Skeletal muscle tissue (tissue), 4 donors: ENCODE data around the gene GJC2. TPM values are rescaled to one million over a fixed set of nuclear protein-coding genes. Genes with fewer than 3 reads are reported as not detected.

ENCODE experiments used
- H3K27ac ChIP-seq: one replicate; pipeline ENCODE4 v1.7.0; 2013; ENCODE audit warnings: mild to moderate bottlenecking, low read depth, low read length, inconsistent platforms
- H3K27me3 ChIP-seq, 3 donors: one replicate each; pipeline ENCODE4 v1.7.0; 2013; ENCODE audit warnings: low read length in 3 of 3; ENCODE audit not compliant: control insufficient read depth in 3 of 3, insufficient read depth in 3 of 3
- H3K36me3 ChIP-seq, 3 donors: one replicate each; pipeline ENCODE4 v1.7.0; 2013; ENCODE audit warnings: low read length in 3 of 3; ENCODE audit not compliant: control insufficient read depth in 3 of 3, insufficient read depth in 3 of 3
- H3K4me1 ChIP-seq, 3 donors: one replicate each; pipeline ENCODE4 v1.7.0; 2013; ENCODE audit warnings: low read length in 3 of 3, mild to moderate bottlenecking in 3 of 3; ENCODE audit not compliant: control insufficient read depth in 3 of 3, insufficient read depth in 3 of 3
- H3K4me3 ChIP-seq, 3 donors: one replicate each; pipeline ENCODE4 v1.7.0; 2013; ENCODE audit warnings: low read length in 3 of 3
- H3K9ac ChIP-seq, 3 donors: one replicate each; pipeline ENCODE4 v1.7.0; 2013; ENCODE audit warnings: low read length in 3 of 3, mild to moderate bottlenecking in 3 of 3, moderate library complexity in 2 of 3, low read depth in 1 of 3
- H3K9me3 ChIP-seq, 3 donors: one replicate each; pipeline ENCODE4 v1.7.0; 2013; ENCODE audit warnings: low read length in 3 of 3; ENCODE audit not compliant: control insufficient read depth in 3 of 3
- total RNA-seq: library from RNA; depleted of rRNA; stranded (reverse); fragments of >200 nt; gene quantifications from one replicate; pipeline ENCODE4 v1.2.3, GENCODE V29; 2014
- donor health status: Osteomylitis.

GJC2 gene
- total RNA-seq: 1.6 TPM

DNA sequence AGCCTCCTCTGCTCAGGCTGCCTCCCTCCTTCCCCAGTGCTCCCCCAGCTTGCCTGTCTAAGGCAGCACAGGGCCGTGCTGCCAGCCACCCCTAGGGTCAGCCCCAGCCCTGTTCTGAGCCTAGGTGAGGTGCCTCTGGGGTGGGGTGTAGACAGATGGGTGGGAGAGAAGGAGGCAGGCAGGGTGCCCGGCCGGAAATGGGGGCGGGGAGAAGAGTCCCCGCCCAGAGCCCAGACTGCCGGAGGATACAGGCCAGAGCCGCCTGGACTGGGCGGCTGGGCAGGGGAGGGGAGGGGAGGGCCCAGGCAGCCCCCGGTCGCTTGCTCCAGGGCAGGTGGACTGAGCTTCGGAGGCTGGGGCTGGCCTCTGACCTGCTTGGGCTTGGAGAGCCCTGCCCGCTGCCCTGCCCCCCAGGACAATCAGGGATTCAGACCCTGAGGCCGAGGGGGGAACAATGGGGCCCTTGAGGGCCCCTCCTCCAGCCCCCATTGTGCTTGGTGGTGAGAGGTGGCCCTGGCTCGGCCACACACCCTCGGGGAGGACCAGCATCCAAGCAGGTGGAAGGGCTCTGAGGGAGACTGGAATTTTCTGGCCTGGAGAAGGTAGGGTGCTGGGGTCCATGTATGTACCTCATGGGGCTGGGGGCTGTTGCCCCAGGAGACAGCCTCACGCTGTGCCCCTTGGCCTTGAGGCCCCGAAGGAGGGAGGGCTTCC is at the start of gene GJC2:
GJC2 (plus strand) TSS at position 525 of the 714 bp plus-strand sequence. CDS start 7,829 bp downstream, outside the sequence.
- peaks cover 20 to 29% (median 23%) of the 10 kb centered on the region in 3 donors for H3K36me3 ChIP-seq
- peaks cover 19 to 36% (median 29%) of the 10 kb centered on the region in 3 donors for H3K4me1 ChIP-seq
- H3K9ac ChIP-seq: peak within 1 kb of the TSS in 2 of 3 donors; percentile 45 to 62
- peak within 1 kb of the TSS; percentile 54 for H3K27ac ChIP-seq
- no peaks in the 10 kb centered on the region for H3K27me3 ChIP-seq
- H3K9me3 ChIP-seq: no peaks in the 10 kb centered on the region
- H3K4me3 ChIP-seq: peak within 1 kb of the TSS in 1 of 3 donors; percentile 35

DNA sequence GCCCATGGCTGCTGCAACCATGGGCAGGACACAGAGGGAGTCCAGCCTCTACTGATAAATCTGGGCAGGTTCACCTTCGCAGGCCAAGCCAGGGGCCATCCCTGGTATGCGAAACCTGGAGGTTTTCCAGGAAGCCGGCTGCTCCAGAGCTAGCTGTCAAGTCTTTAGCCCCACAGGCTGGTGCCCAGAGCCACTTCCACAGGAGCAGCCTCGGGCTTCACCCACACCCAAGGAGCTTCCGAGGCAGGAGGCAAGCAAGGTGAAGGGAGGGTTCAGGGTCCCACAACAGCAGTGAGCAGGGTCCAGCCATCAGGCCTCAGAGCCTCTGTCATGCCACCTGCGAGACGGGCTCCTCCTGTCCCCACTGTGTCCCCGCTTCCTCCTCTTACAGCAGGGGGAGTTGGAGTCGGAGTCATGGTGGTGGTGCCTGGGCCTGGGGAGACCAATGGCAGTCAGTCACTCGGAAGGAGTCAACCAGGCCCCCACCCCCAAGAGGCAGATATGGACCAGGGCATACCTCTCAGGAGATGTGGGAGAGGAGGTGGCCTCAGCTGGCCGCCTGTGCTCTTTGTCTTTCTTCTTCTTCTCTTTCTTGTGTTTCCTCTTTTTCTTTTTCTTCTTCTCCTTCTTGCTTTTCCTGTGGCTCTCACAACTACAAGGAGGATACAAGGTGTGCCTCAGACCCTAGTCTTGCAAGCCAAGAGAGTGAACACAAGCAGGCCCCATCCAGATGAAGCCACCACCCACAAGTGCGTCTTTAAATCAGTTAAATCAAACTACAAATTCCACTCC is 48.7 kb upstream of the GJC2 start:
- Histone ChIP-seq H3K27ac (no peak overlapping the region), H3K9ac (no peak overlapping the region), H3K4me3 (no peak overlapping the region), H3K9me3 (no peaks in the 10 kb centered on the region), H3K27me3 (no peaks in the 10 kb centered on the region), H3K4me1 (peaks cover 24 to 38% (median 33%) of the 10 kb centered on the region in 3 donors), H3K36me3 (peaks cover 40 to 48% (median 47%) of the 10 kb centered on the region in 3 donors)

DNA sequence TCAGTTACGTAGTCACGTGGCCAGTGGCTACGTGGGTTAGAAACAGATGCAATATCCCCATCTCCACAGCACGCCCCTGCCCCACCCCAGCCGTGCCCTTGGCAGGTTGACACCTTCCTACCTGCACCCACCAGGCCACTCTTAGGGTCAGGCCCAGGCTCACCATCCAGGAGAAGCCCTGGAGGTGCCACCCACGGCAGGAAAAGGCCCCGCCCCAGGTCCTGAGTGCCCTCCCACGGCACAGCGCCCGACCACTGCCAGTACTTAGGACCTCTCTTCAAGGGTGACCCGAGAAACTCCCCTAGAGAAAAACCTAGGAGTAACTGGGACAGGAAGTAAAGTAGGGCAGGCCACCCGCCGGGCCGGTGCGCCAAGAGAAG is 48.1 kb upstream of the GJC2 start:
- Histone ChIP-seq H3K27me3 (no peaks in the 10 kb centered on the region), H3K9ac (peak overlapping the region in 1 of 3 donors; percentile 86), H3K4me1 (peaks cover 22 to 34% (median 29%) of the 10 kb centered on the region in 3 donors), H3K9me3 (no peaks in the 10 kb centered on the region), H3K36me3 (peaks cover 45 to 51% (median 51%) of the 10 kb centered on the region in 3 donors), H3K27ac (no peak overlapping the region), H3K4me3 (no peak overlapping the region)

DNA sequence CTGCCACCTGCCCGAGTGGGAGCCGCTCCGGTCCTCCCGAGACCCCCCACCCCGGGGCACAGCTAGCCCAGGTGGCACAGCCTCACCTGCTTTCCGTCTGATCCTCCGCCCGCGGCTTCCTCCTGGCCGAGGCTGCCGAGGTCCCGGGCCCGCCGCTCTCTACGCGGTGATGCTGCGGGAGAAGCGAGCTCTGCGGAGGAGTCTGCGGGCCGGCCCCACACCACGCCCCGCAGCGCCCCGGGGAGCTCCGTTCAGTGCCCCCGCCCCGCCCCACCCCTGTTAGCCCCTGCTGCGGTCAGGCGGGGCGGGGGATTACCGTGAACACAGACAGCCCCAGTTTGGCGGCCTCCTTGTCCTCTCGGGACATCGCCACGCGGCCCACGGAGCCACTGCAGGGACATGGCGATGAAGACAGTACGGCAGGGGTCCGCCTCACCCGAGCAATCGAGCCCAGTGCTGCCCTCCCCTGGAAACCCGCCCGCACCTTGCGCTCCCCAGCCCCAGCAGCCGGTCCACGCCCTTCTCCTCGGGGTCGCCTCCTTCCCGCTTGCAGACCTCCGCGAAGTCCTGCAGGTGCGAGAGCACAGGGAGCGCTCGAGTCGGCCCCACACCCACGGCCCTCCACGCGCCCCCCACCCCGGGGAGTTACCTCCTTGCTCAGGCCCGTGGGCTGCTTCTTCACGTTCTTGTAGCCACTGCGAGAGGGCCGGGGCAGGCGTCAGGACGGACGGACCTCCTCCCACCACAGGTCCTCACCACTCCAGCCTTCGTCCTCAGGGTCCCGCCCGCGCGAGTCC is 47.5 kb upstream of the GJC2 start:
- Histone ChIP-seq H3K9ac (peak overlapping the region in 1 of 3 donors; percentile 86), H3K27me3 (no peaks in the 10 kb centered on the region), H3K27ac (no peak overlapping the region), H3K4me3 (peak overlapping the region; percentile 23 to 87 (median 85)), H3K9me3 (no peaks in the 10 kb centered on the region), H3K36me3 (peaks cover 47 to 49% (median 48%) of the 10 kb centered on the region in 3 donors), H3K4me1 (peaks cover 20 to 32% (median 29%) of the 10 kb centered on the region in 3 donors)

DNA sequence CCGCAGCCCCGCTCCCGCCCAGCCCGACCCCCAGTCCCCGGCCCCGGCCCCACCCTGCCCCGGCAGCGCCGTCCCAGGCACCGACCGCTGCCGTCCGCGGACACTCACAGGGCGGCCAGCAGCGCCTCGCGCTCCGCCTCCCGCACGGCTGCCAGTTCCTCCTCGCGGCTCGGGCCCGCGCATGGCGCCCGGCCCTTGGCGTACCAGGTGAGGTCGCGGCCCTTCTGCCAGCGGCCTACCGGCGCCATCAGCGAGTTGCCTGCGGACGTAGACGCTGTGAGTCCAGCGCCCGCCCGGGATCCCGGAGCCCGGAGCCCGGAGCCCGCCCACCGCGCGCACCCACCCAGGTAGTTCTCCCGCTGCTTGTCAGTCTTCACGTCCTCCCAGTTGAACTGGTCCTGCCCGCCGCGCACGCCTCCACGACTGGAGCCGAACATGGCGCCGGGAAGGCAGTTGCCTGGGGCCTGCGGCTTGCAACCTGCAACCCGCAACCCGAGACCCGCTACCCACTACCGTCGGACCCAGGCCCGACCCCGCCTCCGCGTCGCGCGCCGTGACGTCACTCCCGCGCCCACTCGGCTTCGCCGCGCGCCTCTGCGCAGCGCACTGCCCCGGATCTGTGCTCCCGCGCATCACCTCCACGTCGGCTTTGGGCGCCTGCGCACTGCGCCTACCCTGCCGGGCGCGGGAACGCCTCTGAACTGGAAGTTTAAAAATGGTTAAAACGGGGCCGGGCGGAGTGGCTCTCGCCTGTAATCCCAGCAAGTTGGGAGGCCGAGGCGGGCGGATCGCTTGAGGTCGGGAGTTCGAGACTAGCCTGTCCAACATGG is 46.7 kb upstream of the GJC2 start, which contains the start of gene C1orf35:
C1orf35 (minus strand) TSS at position 535 of the 830 bp plus-strand sequence; CDS start at position 437, 98 bp downstream.
- no peaks in the 10 kb centered on the region for H3K27me3 ChIP-seq
- H3K4me3 ChIP-seq: peak within 1 kb of the TSS; percentile 75 to 87 (median 85)
- no peaks in the 10 kb centered on the region for H3K9me3 ChIP-seq
- H3K4me1 ChIP-seq: peaks cover 26 to 39% (median 35%) of the 10 kb centered on the region in 3 donors
- H3K9ac ChIP-seq: peak within 1 kb of the TSS; percentile 78 to 86 (median 83)
- H3K36me3 ChIP-seq: peaks cover 43 to 50% (median 47%) of the 10 kb centered on the region in 3 donors
- H3K27ac ChIP-seq: peak within 1 kb of the TSS; percentile 84

DNA sequence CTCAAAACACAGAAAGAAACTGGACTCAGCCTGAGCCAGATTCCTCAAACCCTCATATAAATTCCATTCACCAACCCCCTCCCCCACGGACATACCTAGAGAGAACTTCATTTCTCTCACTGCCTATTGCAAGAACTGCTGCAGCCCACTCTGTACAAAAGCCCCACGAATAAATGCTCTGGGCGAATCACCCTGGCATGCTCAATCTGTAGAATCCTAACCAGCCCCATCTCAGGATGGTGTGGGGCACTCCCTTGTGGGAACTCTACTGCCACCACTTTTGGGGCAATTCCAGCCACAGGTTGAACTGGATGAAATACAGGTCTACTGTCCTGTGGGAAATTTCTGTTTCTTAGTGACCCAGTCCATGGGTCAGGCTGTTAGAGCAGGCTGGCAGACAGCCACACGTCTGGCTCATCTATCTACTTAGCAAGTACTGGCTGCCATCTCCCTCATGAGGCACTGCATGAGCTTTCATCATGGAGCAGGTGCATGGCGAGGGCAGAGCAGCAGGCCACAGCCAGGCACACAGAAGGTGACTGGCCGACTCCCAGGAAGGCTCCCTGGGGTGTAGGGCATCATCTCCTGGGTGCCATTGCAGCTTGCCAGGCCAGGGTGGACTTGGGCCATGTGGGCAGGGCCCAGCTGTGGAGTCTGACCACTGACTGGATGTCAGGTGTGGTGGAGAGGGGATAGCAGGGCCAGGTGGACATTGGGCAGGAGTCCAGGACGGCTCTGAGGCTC is 45.0 kb upstream of the GJC2 start:
- no peak overlapping the region for H3K4me3 ChIP-seq
- H3K4me1 ChIP-seq: peaks cover 36 to 53% (median 44%) of the 10 kb centered on the region in 3 donors
- peak overlapping the region in 1 of 3 donors; percentile 16 for H3K9ac ChIP-seq
- peaks cover 27 to 35% (median 31%) of the 10 kb centered on the region in 3 donors for H3K36me3 ChIP-seq
- no peaks in the 10 kb centered on the region for H3K27me3 ChIP-seq
- no peak overlapping the region for H3K27ac ChIP-seq
- no peaks in the 10 kb centered on the region for H3K9me3 ChIP-seq

DNA sequence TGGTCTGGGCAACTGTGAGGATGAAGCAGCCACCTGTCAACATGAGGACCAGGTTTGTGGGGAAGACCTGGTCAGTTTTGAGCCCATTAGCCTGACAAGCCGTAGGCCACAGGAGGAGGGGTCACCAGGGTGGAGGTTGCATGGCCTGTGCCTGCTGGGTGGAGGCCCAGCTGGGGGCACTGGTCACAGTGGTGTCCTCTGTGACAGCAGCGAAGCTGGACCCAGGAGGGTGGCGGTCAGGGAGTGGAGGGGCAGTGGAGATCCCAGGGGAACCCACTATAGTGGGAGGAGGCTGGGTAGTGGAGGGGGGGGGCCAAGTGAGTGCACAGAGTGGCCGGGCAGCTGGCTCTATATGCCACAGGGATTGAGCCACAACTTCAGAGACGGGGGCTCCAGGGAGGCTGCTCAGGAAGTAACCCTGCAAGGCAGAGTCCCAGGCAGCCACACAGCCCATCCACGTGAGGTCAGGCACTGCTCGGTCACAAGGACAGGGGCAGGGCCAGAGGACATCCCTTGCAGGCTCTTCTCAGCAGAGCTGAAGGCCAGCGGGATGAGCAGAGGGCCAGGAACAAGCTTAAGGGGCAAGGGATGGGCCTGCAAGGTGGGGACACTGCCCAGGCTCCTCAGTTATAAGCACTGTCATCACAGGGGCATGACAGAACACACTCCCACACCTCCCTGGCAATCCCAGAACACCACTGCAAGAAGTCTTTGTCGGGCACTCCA is 44.3 kb upstream of the GJC2 start:
- Histone ChIP-seq H3K9me3 (no peaks in the 10 kb centered on the region), H3K27me3 (no peaks in the 10 kb centered on the region), H3K27ac (no peak overlapping the region), H3K36me3 (peaks cover 22 to 29% (median 27%) of the 10 kb centered on the region in 3 donors), H3K9ac (no peak overlapping the region), H3K4me3 (no peak overlapping the region), H3K4me1 (peaks cover 42 to 59% (median 49%) of the 10 kb centered on the region in 3 donors)
